Neutrophil (primary cell): Measurements from ENCODE around the gene DNAH3.
"Not testable (repeated sequence)": the region's sequence is repeated elsewhere in the genome, so short reads cannot be mapped to it uniquely, and the experiment has no call there.

Experiments used
- H3K27ac ChIP-seq: fragments of 200-600 bp; sonication (generic); 2 replicates; pipeline ENCODE4 v1.5.1; 2016; ENCODE audit warnings: mild to moderate bottlenecking, moderate library complexity
- H3K27me3 ChIP-seq: fragments of 200-600 bp; sonication (generic); 2 replicates; pipeline ENCODE4 v1.6.0; 2016; ENCODE audit warnings: mild to moderate bottlenecking
- H3K36me3 ChIP-seq: fragments of 200-600 bp; sonication (generic); 2 replicates; pipeline ENCODE4 v1.5.1; 2017
- H3K4me1 ChIP-seq, 2 experiments: fragments of 200-600 bp in 1 of 2; sonication (generic) in 1 of 2; 1 replicate in 1 of 2; 2 replicates in 1 of 2; pipeline versions ENCODE4 v1.5.1 to v1.6.1; 2013 to 2016; ENCODE audit warnings: low read depth in 1 of 2, low read length in 1 of 2, mild to moderate bottlenecking in 1 of 2, moderate library complexity in 1 of 2; ENCODE audit not compliant: control insufficient read depth in 1 of 2, insufficient read depth in 1 of 2
- H3K4me3 ChIP-seq, 2 experiments: fragments of 200-600 bp in 1 of 2; sonication (generic) in 1 of 2; 1 replicate in 1 of 2; 2 replicates in 1 of 2; pipeline ENCODE4 v1.5.1; 2013 to 2016; ENCODE audit warnings: low read depth in 1 of 2, low read length in 1 of 2, mild to moderate bottlenecking in 1 of 2, moderate library complexity in 1 of 2
- H3K9me3 ChIP-seq: fragments of 200-600 bp; sonication (generic); 2 replicates; pipeline ENCODE4 v1.5.1; 2016
- TF ChIP-seq, protein P1 (sequence below): fragments of 200-600 bp; sonication (generic); IDR thresholded peaks from 2 replicates; pipeline ENCODE4 v1.5.1; 2016; ENCODE audit warnings: antibody characterized with exemption

Gene DNAH3

DNA sequence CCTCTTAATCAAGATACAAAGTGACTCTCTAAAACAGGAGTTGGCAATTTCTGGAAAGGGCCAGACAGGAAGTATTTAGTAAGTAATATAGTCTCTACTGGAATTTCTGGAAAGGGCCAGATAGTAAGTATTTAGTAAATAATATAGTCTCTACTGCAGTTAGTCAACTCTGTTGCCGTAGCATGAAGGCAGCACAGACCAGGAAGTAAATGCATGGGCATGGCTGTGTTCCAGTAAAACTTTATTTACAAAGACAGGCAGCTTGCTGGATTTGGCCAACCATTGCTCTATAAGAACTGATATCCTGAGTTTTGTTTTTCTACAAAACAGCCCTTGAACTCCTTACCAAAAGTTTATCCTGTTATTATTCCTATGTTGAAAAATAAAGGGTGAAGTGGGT, 24.8 kb upstream of the DNAH3 start:
- no peaks in the 10 kb centered on the region for H3K4me1 ChIP-seq
- H3K27ac ChIP-seq = no peak overlapping the region
- H3K4me3 ChIP-seq = no peak overlapping the region
- H3K36me3 ChIP-seq = peaks cover 27% of the 10 kb centered on the region
- no peaks in the 10 kb centered on the region for H3K9me3 ChIP-seq
- TF ChIP-seq, protein P1, sequence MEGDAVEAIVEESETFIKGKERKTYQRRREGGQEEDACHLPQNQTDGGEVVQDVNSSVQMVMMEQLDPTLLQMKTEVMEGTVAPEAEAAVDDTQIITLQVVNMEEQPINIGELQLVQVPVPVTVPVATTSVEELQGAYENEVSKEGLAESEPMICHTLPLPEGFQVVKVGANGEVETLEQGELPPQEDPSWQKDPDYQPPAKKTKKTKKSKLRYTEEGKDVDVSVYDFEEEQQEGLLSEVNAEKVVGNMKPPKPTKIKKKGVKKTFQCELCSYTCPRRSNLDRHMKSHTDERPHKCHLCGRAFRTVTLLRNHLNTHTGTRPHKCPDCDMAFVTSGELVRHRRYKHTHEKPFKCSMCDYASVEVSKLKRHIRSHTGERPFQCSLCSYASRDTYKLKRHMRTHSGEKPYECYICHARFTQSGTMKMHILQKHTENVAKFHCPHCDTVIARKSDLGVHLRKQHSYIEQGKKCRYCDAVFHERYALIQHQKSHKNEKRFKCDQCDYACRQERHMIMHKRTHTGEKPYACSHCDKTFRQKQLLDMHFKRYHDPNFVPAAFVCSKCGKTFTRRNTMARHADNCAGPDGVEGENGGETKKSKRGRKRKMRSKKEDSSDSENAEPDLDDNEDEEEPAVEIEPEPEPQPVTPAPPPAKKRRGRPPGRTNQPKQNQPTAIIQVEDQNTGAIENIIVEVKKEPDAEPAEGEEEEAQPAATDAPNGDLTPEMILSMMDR = no peak
- no peaks in the 10 kb centered on the region for H3K27me3 ChIP-seq

DNA sequence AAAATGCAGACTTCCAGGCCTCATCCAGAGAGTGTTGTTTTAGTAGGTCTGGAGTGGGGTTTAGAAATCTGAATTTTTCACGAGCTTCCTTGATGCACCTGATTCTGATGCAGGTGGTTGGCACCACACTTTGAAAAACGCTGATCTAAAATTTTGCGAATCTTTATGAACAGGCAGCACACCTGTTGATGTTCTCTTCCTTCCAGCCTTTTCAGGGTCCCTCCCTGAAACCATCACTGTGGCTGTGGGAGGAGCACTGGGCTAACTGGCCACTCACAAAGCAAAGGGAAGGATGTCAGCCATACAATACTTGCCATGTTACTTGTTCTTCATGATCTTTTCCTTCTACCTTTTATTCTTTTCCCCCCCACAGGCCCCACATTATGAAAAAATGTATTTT, 22.0 kb upstream of the DNAH3 start:
- TF ChIP-seq, protein P1 = no peak

DNA sequence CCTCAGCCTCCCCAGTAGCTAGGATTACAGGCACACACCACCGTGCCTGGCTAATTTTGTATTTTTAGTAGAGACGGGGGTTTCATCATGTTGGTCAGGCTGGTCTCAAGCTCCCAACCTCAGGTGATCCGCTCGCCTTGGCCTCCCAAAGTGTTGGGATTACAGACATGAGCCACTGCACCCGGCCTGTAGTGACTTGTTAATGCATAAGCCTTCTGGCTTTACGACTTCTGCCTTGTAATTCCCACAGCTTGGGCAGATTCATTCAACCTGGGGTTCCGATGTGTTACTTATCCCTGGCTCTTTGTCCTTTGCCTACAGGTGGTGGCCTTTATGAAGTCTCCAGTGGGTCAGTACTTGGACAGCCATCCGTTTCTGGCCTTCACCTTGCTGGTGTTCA, 19.5 kb upstream of the DNAH3 start:
- not testable (repeated sequence) for H3K4me3 ChIP-seq

More for the DNA sequence above, 22.0 kb upstream of the DNAH3 start:
- Histone ChIP-seq H3K27ac (no peak overlapping the region), H3K4me3 (no peak overlapping the region), H3K36me3 (peaks cover 31% of the 10 kb centered on the region), H3K4me1 (no peaks in the 10 kb centered on the region), H3K27me3 (no peaks in the 10 kb centered on the region), H3K9me3 (no peaks in the 10 kb centered on the region)

DNA sequence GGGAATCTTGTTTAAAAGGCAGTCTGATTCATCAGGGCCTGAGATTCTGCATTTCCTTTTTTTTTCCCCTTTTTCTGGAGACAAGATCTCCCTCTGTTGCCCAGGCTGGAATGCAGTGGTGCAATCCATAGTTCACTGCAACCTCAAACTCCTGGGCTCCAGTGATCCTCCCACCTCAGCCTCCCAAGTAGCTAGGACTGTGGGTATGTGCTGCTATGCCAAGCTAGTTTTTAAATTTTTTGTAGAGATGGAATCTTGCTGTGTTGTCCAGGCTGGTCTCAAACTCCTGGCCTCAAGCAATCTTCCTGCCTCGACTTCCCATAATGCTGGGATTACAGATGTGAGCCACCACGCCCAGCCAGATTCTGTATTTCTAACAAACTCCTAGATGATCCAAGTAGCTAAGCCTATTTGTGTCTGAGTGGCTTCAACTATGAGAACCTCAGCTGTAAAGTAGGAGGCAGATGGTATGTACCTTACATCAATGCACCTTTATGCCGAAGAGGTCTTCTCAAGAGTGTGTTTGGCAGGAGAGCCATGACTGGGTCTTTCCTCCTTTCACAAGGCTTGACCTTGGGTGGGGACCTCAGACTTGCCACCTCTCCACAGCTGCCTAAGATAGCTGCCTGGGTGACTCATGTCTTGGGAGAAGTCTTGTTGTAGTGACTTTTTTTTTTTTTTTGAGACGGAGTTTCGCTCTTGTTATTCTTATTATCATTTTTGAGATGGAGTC, 18.8 kb upstream of the DNAH3 start:
- peaks cover 27% of the 10 kb centered on the region for H3K36me3 ChIP-seq
- H3K27me3 ChIP-seq = no peaks in the 10 kb centered on the region
- TF ChIP-seq, protein P1 = no peak
- no peaks in the 10 kb centered on the region for H3K4me1 ChIP-seq
- H3K27ac ChIP-seq = no peak overlapping the region
- H3K9me3 ChIP-seq = no peaks in the 10 kb centered on the region
- H3K4me3 ChIP-seq = no peak overlapping the region

More for the DNA sequence above, 19.5 kb upstream of the DNAH3 start:
- H3K27me3 ChIP-seq, H3K4me1 ChIP-seq, H3K27ac ChIP-seq, H3K9me3 ChIP-seq: not testable (repeated sequence)
- peaks cover 31% of the 10 kb centered on the region for H3K36me3 ChIP-seq

DNA sequence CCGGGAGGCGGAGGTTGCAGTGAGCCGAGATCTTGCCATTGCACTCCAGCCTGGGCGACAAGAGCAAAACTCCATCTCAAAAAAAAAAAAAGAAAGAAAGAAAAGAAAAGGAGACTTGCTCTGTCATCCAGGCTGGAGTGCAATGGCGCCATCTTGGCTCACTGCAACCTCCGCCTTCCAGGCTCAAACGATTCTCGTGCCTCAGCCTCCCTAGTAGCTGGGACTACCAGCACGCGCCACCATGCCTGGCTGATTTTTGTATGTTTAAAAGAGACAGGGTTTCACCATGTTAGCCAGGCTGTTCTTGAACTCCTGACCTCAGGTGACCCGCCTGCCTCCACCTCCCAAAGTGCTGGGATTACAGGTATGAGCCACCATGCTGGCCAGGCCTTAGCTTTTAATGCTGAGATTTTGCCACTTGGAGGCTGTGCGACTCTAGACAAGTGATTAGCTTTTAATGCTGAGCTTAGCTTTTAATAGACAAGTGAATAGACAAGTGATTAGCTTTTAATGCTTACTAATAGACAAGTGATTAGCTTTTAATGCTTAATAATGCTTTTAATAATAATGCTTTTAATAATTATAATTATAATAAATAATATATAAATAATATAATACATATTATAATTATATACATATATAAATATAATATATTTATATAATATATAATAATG, 17.4 kb upstream of the DNAH3 start:
- Histone ChIP-seq H3K4me1 (no peaks in the 10 kb centered on the region), H3K4me3 (no peak overlapping the region), H3K27me3 (no peaks in the 10 kb centered on the region), H3K9me3 (no peaks in the 10 kb centered on the region), H3K36me3 (peaks cover 23% of the 10 kb centered on the region), H3K27ac (no peak overlapping the region)
- TF ChIP-seq, protein P1 = no peak

DNA sequence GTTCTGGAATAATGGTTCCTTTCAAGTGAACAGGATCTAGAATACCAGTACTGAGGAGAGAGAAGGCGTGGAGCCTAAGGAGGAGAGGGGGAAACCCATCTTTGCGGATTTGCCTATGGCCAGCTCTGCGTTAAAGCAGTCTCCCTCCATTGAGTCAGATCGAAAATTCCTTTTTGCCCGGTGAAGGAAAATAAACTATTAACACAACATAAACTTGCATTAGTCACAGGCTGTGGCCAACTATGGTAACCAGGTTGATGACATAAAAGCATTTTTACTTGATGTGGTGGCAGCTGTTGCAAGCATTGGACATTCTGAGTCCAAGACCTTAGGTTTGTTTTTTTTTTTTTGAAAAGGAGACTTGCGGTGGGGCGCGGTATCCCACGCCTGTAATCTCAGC, 16.7 kb upstream of the DNAH3 start:
- Histone ChIP-seq H3K4me1 (no peaks in the 10 kb centered on the region), H3K27ac (no peak overlapping the region), H3K27me3 (no peaks in the 10 kb centered on the region), H3K36me3 (peaks cover 18% of the 10 kb centered on the region), H3K9me3 (no peaks in the 10 kb centered on the region), H3K4me3 (no peak overlapping the region)
- TF ChIP-seq, protein P1 = no peak
